GM19240 (cell line): ENCODE results near the gene MLF2.
"Not testable (repeated sequence)": the region's sequence is repeated elsewhere in the genome, so short reads cannot be mapped to it uniquely, and the experiment has no call there.

Experiments used
- DNase-seq: peaks from one replicate; pipeline ENCODE4 v3.0.0; 2011; ENCODE audit warnings: low spot score; ENCODE audit not compliant: insufficient read length

The MLF2 gene

DNA sequence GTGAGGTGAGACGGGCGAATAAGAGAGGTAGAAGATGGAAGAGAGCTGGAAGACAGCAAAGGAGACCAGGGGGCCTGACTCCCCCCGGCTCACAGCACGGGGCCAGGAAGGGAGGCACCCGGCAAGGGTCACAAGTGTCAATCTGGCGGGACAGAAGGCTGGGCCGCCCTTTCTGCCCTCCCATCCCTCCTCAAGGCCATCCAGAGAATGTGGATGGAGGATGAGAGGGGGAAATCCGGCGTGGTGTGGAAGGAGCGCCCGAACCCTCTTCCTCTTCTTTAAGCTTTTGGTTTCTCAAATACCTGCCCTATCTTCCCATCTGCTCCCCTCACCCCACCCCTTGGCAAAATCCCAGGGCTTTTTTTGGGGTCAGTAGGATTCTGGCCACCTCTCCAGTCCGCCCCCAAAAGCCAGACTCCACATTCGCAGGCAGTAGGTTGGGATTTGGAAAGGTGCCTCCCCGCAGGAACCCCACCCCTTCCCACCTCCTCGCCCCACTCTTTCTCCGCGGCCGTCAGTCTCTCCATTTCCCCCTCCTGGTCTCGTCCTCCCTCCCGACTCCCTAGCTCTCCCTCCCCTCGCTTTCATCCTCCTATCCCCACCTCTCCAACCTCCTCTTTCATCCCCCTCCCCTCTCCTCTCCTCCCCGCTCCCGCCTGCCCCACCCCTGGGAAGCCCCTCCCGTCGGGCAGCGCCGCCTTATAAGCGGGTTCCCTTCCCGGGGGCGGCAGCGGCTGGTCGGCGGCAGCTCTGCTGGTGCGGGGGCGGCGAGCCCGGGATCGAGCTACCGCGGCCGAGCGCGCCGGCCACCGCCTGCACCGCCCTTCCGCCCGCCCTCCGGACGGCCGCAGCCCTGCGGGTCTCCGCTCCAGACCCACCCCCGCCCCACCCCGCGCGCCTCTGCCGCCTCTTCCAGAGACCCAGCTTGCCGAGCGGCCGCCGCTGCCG lies 13.0 kb upstream of the MLF2 start, which contains the start of gene PTMS:
PTMS (plus strand) TSS at position 730 of the 948 bp plus-strand sequence. CDS start 343 bp downstream, outside the sequence.
- no peak for DNase-seq

DNA sequence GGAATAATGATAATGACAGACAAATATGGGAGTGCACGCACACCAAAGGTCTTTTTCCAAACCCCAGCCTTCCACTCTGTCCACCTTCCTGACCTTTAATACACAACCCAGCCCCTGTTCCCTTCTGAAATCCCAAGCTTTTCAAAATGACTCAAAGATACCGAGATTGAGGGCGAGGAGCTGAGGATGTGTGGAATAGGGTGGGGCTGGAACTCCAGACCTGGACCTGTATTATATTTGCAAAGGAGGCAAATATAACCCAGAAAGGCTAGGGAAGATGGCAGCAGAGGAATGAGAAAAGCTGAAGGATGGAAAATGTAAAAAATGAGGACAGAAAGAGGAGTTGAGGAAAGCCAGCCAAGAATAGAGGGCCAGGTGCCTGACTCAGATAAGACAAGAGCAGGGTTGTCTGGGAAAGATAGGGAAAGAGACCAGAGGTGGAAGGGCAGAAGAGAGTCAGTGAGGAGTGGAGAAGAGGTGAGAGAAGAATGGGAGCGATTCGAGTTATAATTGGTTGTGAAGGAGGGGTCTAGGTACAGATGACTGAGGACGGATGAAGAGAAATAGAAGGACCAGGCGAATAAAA lies 12.2 kb upstream of the MLF2 start:
- no peak for DNase-seq

DNA sequence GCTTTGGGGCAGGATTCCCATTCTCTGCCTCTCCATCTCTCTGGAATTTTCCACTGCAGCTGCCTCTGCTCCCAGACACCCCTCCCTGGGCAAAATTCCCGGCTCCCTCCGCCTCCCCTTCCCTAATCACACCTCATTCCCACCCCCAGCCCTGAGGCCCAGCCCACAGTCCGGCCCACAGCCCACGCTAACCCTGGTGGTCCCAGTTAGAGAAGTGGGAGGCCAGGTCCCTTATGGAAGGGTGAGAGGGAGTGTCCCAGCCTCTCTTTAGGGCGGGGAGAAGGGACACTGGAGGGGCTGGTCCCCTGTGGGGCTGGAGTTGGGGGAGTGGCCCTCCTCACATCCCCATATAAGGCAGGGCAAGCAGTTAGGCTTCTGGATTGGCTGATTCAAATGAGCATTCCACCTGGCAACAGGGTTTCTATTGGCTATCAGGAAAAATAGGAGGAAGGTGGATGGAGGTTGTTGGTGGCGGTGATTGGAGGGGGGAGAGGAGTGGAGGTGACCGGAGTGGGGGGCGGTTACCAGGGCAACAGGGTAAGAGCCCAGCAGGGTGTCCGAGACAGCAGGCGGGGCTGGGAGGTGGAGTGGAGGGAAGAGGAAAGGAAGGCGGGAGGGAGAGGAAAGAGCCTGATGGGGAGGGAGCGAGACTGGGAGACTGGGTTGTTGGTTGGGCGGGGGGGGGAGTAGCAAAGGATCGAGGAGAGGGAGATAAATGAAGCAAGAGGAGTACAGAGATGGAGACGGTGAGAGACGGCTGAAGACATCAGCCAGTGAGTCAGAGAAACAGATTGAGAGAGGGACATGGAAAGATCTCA lies 11.3 kb upstream of the MLF2 start:
- DNase-seq = peak; percentile 97

DNA sequence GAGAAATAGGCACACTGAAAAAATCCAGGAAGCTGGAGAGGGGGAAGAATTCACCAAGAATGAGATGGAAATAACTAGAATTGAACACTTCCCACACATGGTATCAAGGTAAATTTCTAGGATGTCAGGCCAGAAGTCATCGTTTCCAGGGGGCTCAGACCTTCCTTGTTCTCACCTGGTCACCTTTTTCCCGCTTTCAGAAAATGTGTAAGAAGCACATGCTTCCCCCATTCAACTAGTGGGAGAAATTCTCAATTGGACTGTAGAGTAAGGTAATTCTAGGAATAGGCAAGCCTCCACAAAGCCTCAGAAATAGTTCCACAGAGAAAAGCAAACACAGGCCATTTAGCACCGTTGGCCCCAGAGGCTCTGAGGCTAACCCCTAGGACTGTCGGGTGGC lies 10.4 kb upstream of the MLF2 start:
- no peak for DNase-seq

DNA sequence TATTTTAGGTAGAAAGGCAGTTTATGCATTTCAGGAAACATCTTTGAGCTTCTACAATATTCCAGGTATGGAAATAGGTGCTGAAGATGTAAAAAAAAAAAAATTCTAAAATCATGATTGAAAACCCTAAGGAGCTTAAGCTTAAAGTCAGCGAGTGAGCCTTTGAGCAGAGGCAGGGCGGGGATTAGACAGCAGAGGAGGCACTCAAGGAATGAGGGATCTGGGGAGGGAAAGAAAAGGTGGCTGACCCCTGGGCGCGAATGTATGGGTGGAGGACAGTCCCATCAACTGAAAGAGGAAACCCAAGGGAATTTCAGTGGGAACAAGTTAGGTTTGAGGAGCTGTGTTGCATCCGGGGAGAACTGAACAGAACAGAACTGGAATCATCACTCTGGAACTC lies 6.8 kb upstream of the MLF2 start:
- no peak for DNase-seq

DNA sequence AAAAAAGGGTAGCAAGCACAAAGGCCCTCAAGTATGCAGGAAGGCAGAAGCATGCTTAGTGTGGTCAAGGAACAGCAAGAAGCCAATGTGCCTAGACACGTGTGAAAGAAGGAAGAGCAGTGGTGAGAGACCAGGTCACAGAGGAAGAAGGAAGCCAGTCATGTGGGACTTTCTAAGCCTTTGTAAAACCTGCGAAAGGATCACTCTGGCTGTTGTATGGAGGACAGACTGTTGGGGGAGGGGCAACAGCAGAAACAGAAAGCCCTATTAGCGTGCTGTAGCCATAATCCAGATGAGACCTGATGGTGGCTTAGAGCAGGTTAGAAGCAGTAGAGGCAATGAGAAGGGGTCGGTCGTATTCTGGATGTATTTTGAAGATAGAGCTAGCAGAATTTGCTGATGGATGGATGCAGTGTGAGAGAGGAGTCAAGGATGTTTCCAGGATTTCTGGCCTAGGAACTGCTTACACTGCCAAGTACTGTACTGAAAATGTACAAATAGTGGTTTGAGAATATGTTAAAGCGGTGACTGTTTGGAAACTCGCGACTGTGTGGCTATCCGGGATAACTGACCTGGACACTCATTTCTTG lies 5.7 kb upstream of the MLF2 start:
- no peak for DNase-seq

DNA sequence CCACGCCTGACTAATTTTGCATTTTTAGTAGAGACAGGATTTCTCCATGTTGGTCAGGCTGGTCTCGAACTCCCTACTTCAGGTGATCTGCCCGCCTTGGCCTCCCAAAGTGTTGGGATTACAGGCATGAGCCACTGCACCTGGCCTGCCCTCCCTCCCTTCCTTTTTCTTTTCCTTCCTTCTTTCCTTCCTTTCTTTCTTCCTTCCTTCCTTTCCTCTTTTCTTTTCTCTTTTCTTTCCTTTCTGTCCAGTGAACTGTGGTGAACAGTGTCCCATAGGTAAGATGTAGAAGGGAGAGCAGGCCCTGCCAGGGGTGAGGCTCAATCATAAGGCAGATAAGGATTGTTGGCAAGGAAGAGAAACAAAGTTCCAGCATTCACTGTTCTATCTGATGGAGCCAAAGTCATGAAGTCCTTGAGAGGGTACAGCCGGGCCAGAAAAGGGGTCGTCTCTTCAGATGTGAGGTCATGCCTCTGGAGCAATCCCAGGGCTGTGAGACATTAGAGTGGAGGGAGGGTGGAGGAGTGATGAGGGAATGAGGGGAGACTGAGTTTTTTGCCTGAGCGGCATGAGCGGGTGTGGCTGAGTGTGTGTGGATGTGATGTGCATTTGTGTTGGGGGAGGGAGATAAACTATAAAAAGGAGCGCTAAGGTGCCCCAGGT lies 4.2 kb upstream of the MLF2 start:
- no peak for DNase-seq

DNA sequence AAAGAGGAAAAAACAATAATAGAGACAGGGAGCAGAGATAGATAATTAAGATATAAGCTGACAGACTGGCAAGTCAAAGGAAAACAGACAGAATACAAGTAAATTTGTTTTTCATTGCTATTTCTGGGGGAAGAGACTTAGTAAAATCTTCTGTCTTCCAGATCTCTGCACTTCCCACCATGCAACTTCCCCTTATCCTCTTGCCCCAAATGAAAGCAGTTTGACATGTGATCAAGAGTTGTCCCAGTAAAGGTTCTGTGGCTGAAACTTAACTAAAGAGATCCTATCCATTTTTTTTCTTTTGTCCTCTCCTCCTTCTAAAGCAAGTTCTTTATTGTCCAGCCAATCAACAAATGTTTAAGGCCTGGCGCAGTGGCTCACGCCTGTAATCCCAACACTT lies 1.5 kb upstream of the MLF2 start:
- DNase-seq = no peak

DNA sequence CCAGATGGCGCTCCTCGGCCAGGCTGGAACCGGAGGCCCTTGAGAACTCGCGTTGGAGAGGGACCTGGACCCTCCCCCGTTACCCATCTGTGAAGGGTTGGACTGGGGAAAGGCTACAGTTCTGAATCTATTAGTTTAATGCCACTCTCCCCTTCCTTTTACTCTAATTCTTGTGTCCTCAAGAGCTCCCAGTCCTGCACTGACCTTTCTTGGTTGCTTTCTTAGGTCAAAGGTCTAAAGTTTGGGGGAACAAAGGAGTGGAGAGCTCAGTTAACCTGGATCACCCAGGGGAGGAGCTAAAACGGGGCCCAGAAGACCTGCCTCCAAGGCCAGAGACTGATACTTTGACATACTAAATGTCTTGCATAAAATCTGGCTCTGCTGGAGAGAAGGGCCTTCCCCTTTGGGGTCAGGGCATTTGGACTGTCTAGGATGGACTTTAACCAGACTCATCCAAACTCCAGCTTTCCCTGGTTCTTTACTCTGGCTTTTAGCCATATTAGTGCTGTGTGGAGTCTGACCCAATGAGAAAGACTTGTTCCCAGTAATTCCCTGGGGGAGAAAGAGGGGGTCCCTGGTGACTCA lies 923 bp upstream of the MLF2 start:
- DNase-seq = no peak

DNA sequence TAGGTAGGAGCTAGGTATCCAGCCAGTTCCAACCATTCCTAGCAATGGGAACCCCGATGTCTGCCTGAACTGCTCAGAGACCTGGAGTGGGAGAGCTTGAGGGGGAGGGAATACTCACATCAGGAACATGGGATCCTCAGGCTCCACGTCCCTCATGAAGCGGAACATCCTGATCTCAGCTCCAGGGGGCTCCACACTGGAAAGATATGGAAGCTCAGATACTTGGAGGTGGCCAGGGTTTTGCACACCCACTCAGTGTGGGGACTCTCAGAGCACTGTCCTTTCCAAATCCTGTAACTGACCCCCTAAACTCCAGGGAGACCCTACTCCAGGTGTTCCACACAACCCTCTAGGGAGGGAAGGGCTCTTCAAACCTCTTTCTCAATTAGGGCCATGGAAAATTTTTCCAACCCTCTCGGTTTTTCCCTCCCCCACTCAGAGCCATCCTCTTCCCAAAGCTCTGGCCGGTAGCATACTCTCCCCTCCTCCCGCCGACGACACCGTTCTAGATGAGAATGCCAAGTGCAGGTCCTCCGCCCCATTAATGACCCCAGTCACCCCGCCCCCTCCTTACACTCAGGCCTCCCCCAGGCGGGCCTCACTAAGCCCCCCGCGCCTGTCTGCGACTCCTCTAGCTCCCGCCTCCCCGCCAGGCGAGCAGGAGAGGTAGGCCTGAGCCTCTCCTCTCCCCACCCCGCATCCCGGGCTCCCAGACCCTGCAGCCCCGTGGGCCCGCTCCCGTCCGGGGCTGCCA lies 597 bp downstream of the MLF2 start:
- DNase-seq = no peak

DNA sequence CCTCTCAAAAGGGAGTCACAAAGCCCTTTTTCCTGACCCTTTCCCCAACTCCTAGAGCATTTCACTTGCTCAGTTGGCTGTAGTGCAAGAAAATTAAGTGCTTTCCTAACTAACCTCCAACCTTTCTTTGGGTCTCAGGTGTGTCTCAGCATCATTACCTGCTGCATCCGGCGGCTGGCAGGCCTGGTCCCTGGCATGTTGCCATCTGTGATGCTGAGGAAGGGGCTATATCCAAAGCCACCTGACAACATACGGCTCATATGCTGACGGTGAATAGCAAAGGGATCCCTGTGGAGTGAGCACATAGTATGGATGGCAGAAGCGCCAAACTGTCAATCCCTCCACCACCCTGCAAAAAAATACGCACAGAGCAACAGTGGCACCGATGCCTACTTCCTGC lies 1.2 kb downstream of the MLF2 start:
- DNase-seq = no peak

DNA sequence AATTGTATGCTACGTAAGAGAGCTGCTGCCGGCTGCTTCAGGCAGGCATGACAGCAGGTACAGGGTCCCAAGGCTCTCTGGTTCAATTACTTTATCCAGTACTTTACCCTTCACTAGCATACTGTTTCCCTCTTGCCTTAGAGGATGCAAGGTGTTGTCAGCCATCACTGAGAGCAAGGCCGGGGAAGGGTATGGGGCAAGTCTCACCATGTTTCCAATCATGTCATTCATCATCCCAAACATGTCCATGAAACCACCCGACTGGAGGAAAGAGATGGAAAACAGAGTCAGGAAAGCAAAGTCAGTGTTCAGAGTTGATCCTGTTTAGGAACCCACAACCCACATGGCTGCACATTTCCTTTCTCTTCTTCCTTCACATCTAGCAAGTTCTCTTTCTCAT lies 2.4 kb downstream of the MLF2 start:
- DNase-seq = no peak

DNA sequence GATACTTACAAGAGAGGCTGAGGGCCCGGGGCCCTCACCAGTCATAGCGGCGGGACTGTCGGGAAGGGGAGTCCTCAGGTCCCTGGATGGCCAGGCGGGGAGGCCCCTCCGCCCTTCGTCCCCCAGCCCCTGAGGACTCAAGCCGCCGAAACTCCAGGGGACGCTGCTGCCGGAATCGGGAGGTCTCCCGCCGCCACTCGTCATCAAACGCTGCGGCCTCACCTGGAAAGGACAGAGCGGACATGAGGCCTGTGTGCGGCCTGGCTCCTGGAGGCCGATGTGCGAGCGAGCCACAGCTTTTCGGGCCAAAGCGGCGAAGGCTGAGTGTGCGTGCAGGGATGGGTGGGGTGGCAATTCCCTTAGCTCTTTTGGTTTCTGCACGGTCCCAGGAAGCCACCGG lies 4.2 kb downstream of the MLF2 start:
- no peak for DNase-seq

DNA sequence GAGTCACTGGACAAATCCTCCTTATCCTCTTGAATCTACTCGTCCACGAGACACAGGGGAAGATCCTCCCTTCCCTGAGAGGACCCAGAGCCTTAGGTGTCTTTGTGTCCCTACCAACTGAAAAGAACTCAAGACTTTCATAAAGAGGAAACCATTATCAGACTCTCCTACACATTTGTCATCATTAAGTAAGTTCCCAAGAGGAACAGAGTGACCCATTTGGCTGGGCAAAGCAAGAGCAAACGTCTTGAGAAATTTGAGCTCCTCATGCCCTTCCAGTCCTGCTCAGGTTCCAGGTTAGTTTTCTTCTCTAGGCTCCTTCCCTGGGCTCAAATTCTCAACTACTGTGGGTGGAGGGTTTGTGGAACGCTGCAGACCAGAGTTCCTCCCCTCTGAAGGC lies 5.7 kb downstream of the MLF2 start:
- no peak for DNase-seq

DNA sequence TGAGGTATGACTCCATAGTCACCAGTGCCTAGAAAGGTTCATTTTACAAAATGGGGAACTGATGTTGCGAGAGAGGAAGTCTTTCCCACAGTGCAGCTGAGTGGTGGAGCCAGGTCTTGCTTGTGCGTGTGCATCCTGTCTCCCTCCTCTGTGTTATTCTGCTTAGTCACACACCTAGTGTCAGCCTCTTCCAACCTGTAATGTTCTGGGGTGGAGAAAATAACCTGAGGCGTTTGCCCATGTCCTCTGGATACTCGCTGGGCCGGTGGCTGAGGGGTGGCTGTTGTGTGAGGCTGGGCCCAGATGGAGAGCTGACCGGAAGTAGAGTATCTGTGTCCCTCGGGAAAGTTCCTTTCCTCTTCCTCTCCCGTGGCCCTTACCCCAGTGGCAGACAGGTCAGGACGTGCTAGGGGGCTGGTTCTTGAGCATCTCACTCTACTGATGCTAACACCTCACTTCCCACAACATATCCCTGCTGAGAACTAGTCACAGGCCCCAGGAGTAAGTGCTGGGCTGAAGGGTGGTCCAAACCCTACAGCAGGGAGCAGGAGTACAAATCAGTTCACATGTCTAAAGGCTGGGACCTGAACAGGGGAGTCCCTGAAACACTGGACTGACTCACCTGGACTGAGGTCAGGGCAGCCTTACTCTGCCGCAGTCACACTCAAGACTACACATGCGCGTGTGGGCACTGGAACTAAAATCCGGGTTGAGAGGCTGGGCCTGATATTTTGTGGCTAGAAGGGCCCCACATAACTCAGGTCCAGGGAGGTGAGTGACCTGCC lies 7.0 kb downstream of the MLF2 start:
- DNase-seq = no peak

DNA sequence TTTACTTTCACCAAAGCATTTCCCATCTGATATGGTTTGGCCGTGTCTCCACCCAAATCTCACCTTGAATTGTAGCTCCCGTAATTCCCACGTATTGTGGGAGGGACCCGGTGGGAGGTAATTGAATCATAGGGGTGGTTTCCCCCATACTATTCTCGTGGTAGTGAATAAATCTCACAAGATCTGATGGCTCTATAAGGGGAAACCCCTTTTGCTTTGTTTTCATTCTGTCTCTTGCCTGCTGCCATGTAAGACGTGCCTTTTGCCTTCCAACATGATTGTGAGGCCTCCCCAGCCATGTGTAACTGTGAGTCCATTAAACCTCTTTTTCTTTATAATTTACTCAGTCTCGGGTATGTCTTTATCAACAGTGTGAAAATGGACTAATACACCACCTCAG lies 9.6 kb downstream of the MLF2 start:
- not testable (repeated sequence) for DNase-seq

DNA sequence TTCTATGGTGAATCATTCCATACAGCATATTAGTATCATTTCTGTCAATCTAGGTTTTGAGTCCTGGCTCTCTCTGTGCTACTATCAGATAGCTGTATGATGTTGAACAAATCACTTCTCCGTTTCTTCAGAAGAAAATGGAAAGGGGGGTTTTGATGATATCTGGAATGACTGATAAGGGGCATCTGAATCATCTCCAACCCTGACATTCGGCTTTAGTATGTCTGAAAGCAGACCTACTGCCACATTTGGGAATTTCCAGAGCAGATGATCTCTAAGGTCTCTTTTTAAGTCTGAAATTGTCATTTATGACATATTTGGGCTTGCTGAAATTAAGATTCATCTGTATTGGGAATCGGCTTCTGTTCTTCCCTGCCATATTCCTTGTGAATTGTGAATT lies 10.1 kb downstream of the MLF2 start:
- DNase-seq = no peak

DNA sequence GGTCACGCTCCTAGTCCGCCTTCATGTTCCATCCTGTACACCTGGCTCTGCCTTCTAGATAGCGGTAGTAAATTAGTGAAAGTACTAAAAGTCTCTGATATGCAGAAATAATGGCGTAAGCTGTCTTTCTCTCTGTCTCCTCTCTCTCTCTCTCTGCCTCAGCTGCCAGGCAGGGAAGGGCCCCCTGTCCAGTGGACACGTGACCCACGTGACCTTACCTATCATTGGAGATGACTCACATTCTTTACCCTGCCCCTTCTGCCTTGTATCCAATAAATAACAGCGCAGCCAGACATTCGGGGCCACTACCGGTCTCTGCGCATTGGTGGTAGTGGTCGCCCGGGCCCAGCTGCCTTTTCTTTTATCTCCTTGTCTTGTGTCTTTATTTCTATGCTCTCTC lies 10.9 kb downstream of the MLF2 start:
- DNase-seq = not testable (repeated sequence)

DNA sequence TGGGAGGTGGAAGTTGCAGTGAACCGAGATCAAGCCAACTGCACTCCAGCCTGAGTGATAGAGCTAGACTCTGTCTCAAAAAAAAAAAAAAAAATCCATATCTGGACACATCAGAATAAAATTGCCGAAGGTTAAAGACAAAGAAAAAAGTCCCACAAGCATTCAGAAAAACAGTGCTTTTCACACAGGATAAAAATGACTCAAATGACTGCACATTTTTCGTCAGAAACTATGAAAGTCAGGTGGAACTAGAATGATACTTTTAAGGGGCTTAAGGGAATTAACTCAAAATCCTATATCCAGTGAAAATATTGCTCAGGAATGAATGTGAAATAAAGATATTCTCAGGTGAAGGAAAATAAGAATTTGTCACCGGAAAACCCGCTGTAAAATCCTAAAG lies 16.2 kb downstream of the MLF2 start:
- no peak for DNase-seq
